GM12801 (cell line): Measurements from ENCODE around the gene LYST.

ENCODE experiments used
- CTCF ChIP-seq: IDR thresholded peaks from one replicate; pipeline ENCODE4 v1.5.1; 2011; ENCODE audit warnings: control low read depth; ENCODE audit not compliant: insufficient read length; ENCODE audit errors: extremely low read depth

Gene LYST

GRCh38 chr1:235697508-235697907 lies 169.2 kb downstream of the LYST start:
- TF ChIP-seq CTCF: no peak

GRCh38 chr1:235689356-235689755 lies 177.3 kb downstream of the LYST start:
- TF ChIP-seq CTCF: no peak

GRCh38 chr1:235688096-235688495 lies 178.6 kb downstream of the LYST start:
- no peak for TF ChIP-seq CTCF

GRCh38 chr1:235683653-235684052 lies 183.1 kb downstream of the LYST start:
- TF ChIP-seq CTCF: no peak

GRCh38 chr1:235682216-235682615 lies 184.5 kb downstream of the LYST start:
- no peak for TF ChIP-seq CTCF

- no peak for TF ChIP-seq CTCF
Observed at GRCh38 chr1:235679644-235680043, 187.1 kb downstream of the LYST start.

GRCh38 chr1:235679005-235679404 lies 187.7 kb downstream of the LYST start:
- TF ChIP-seq CTCF: no peak
